ENCODE results near the gene HOXB3. TPM values are rescaled to one million over a fixed set of nuclear protein-coding genes. Genes with fewer than 3 reads are reported as not detected.
"Not testable (repeated sequence)": the region's sequence is repeated elsewhere in the genome, so short reads cannot be mapped to it uniquely, and the experiment has no call there.

HOXB3 gene
- total RNA-seq, 4 donors from 2014 or later, result 11.4 to 48.7 (median 24.2) TPM

DNA sequence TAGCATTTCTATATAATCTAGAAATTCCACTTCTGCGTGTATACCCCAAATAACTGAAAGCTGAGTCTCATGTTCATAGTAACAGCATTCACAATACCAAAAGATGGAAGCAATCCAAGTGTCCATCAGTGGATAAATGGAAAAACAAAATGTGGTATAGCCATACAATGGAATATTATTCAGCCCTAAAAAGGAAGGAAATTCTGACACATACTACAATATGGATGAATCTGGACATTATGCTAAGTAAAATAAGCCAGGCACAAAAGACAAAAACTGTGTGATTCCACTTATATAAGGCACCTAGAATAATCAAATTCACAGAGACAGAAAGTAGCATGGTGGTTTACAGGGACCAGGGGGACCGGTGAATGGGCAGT, 79.7 kb downstream of the HOXB3 start:
- H3K4me1 ChIP-seq, result peaks cover 0 to 8% (median 0%) of the 10 kb centered on the region in 3 donors
- H3K4me3 ChIP-seq, result no peak overlapping the region
- no peak for TF ChIP-seq EP300 (IDR thresholded peaks at IDR 0.05)
- TF ChIP-seq POLR2A (IDR thresholded peaks at IDR 0.05), result no peak
- TF ChIP-seq, protein P1, sequence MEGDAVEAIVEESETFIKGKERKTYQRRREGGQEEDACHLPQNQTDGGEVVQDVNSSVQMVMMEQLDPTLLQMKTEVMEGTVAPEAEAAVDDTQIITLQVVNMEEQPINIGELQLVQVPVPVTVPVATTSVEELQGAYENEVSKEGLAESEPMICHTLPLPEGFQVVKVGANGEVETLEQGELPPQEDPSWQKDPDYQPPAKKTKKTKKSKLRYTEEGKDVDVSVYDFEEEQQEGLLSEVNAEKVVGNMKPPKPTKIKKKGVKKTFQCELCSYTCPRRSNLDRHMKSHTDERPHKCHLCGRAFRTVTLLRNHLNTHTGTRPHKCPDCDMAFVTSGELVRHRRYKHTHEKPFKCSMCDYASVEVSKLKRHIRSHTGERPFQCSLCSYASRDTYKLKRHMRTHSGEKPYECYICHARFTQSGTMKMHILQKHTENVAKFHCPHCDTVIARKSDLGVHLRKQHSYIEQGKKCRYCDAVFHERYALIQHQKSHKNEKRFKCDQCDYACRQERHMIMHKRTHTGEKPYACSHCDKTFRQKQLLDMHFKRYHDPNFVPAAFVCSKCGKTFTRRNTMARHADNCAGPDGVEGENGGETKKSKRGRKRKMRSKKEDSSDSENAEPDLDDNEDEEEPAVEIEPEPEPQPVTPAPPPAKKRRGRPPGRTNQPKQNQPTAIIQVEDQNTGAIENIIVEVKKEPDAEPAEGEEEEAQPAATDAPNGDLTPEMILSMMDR (IDR thresholded peaks at IDR 0.05), result no peak
- no peak for TF ChIP-seq POLR2AphosphoS5 (IDR thresholded peaks at IDR 0.05)
- H3K27me3 ChIP-seq, result peaks cover 6% of the 10 kb centered on the region
- ATAC-seq, result no peak
- no peaks in the 10 kb centered on the region for H3K9me3 ChIP-seq
- no peaks in the 10 kb centered on the region for H3K36me3 ChIP-seq
- 96 to 100% methylated on average over 1 to 2 of the region's 2 CpGs for WGBS, 2 donors (ENCODE audit: low coverage in 1 of 2)
- H3K27ac ChIP-seq, result no peak overlapping the region

DNA sequence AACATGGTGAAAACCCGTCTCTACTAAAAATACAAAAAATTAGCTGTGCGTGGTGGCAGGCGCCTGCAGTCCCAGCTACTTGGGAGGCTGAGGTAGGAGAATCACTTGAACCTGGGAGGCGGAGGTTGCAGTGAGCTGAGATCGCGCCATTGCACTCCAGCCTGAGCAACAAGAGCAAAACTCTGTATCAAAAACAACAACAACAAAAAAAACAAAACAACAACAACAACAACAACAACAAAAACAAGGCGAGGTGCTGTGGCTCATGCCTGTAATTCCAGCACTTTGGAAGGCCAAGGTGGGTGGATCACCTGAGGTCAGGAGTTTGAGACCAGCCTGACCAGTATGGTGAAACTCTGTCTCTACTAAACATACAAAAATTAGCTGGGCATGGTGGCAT, 80.3 kb downstream of the HOXB3 start:
- 80 to 89% methylated on average over 1 to 7 of the region's 7 CpGs for WGBS, 2 donors (ENCODE audit: low coverage in 1 of 2)
- H3K9me3 ChIP-seq, H3K27me3 ChIP-seq, H3K4me1 ChIP-seq, H3K36me3 ChIP-seq, ATAC-seq, H3K27ac ChIP-seq, H3K4me3 ChIP-seq: not testable (repeated sequence)

DNA sequence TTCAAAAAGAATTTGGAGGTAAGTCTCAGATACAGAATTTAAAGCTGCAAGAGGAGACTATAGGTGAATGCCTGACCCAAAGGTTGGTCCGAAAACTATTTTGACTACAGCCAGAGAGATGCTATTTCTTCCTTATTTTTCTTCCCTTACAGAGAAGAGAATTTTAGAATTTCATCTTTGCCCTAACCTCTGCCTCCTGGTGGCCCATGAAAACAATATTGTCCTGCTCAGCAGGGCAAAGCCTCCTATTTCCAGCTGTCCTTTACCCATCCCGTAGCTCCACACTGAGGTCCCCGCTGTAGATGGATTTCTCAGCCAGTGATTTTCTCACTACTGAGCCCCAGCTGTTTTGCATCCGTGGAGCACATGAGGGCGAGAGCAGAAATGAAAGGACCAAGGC, 83.8 kb downstream of the HOXB3 start:
- Histone ChIP-seq H3K36me3 (no peaks in the 10 kb centered on the region), H3K4me1 (peaks cover 0 to 10% (median 0%) of the 10 kb centered on the region in 3 donors), H3K27ac (no peak overlapping the region), H3K9me3 (no peaks in the 10 kb centered on the region), H3K27me3 (no peaks in the 10 kb centered on the region), H3K4me3 (no peak overlapping the region)
- ATAC-seq, result no peak
- 86 to 88% methylated on average over 1 to 4 of the region's 5 CpGs for WGBS, 2 donors (ENCODE audit: low coverage in 1 of 2)
- no peak for TF ChIP-seq EP300 (IDR thresholded peaks at IDR 0.05)

DNA sequence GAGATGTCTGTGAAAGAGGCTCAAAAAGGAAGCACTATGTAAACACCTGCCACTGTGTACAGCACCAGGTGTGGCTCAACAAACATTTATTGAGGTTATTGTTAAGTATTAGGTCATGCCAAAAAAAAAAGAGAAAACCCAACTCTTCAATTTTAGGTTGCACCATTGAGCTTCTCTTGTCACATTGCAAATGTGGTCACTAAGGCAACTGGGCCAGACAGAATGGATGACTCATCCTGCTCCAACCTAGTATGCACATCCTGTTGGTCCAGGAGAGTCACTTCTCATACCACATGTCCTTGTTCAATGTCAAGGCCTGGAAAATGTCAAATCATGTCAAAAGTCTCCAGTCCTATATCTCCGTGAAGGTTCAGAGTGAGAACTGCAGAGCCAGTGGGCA, 84.3 kb downstream of the HOXB3 start:
- Histone ChIP-seq H3K27ac (no peak overlapping the region), H3K4me3 (no peak overlapping the region), H3K36me3 (no peaks in the 10 kb centered on the region), H3K27me3 (no peaks in the 10 kb centered on the region), H3K4me1 (peaks cover 0 to 15% (median 0%) of the 10 kb centered on the region in 3 donors), H3K9me3 (no peaks in the 10 kb centered on the region)
- WGBS, 2 donors (ENCODE audit: low coverage in 1 of 2), result 20% methylated on average over 1 of the region's 1 CpG; no CpG with 5 or more reads in 1 of the 2 donors
- TF ChIP-seq POLR2AphosphoS5 (IDR thresholded peaks at IDR 0.05), result peak; percentile 71
- TF ChIP-seq, protein P1 (IDR thresholded peaks at IDR 0.05), result no peak
- no peak for TF ChIP-seq EP300 (IDR thresholded peaks at IDR 0.05)
- ATAC-seq, result peak; percentile 66

DNA sequence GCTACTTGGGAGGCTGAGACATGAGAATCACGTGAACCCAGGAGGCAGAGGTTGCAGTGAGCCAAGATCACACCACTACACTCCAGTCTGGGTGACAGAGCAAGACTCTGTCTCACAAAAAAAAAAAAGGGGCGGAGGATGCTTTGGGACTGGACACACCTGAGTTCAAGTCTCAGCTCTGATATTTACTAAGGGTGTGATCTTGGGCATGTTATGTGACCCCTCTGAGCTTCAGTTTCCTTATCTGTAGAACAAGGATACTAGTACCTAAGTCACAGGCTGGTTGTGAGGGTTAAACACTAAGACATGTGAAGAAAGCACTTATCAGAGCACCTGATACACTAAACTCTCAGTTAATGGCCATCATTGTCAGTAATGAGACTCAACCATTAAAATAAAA, 85.1 kb downstream of the HOXB3 start:
- ATAC-seq, result no peak
- H3K27ac ChIP-seq, result no peak overlapping the region
- H3K27me3 ChIP-seq, result no peaks in the 10 kb centered on the region
- H3K9me3 ChIP-seq, result no peaks in the 10 kb centered on the region
- H3K36me3 ChIP-seq, result no peaks in the 10 kb centered on the region
- TF ChIP-seq EP300 (IDR thresholded peaks at IDR 0.05), result no peak
- no peak overlapping the region for H3K4me3 ChIP-seq
- H3K4me1 ChIP-seq, result peaks cover 0 to 23% (median 0%) of the 10 kb centered on the region in 3 donors
- WGBS, 2 donors (ENCODE audit: low coverage in 1 of 2), result 86% methylated on average over 1 of the region's 2 CpGs; no CpG with 5 or more reads in 1 of the 2 donors

DNA sequence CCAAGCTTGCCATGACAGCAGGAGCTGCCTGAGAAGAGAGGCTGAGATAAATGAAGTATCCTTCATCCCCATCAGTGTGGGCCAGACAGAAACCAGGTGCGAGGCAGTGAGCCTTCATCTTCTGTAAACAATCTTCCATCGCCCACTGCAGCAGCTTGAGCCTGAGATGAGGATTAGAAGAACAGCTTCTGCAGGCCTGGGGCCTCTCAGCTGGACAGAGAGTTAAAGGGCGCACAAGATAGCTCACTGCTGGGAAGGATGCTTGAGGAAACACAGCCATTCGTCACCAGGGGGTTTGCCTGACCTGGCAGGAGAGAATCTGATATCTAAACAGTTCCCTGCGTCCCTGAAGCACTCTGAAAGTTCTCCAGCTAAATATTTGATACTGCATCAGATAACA, 86.3 kb downstream of the HOXB3 start:
- ATAC-seq, result no peak

More for the DNA sequence above, 86.3 kb downstream of the HOXB3 start:
- WGBS, 2 donors (ENCODE audit: low coverage in 1 of 2), result 14 to 50% methylated on average over 2 of the region's 5 CpGs
- Histone ChIP-seq H3K4me3 (no peak overlapping the region), H3K27me3 (no peaks in the 10 kb centered on the region), H3K4me1 (peaks cover 0 to 23% (median 0%) of the 10 kb centered on the region in 3 donors), H3K9me3 (no peaks in the 10 kb centered on the region), H3K27ac (no peak overlapping the region), H3K36me3 (no peaks in the 10 kb centered on the region)
- TF ChIP-seq, protein P1 (IDR thresholded peaks at IDR 0.05), result no peak
- TF ChIP-seq POLR2AphosphoS5 (IDR thresholded peaks at IDR 0.05), result peak; percentile 29
- TF ChIP-seq POLR2A (IDR thresholded peaks at IDR 0.05), result no peak
- TF ChIP-seq EP300 (IDR thresholded peaks at IDR 0.05), result no peak
